ENCODE results near the gene IMMP2L. TPM values are rescaled to one million over a fixed set of nuclear protein-coding genes. Genes with fewer than 3 reads are reported as not detected.

Gene IMMP2L
- total RNA-seq, 2 donors from 2014 or later, result 13.1 to 22.7 TPM

GRCh38 chr7:111498391-111499007 lies 63.8 kb downstream of the IMMP2L start:
- DNase-seq (ENCODE audit: low spot score) (no peak), ATAC-seq (ENCODE audit: insufficient number of reproducible peaks, low FRiP score, low read depth) (no peak)
- no peak overlapping the region for H3K4me3 ChIP-seq
- H3K4me1 ChIP-seq (ENCODE audit: control insufficient read depth in 1 of 2, low read depth in 2 of 2), result no peaks in the 10 kb centered on the region
- TF ChIP-seq, protein P1, sequence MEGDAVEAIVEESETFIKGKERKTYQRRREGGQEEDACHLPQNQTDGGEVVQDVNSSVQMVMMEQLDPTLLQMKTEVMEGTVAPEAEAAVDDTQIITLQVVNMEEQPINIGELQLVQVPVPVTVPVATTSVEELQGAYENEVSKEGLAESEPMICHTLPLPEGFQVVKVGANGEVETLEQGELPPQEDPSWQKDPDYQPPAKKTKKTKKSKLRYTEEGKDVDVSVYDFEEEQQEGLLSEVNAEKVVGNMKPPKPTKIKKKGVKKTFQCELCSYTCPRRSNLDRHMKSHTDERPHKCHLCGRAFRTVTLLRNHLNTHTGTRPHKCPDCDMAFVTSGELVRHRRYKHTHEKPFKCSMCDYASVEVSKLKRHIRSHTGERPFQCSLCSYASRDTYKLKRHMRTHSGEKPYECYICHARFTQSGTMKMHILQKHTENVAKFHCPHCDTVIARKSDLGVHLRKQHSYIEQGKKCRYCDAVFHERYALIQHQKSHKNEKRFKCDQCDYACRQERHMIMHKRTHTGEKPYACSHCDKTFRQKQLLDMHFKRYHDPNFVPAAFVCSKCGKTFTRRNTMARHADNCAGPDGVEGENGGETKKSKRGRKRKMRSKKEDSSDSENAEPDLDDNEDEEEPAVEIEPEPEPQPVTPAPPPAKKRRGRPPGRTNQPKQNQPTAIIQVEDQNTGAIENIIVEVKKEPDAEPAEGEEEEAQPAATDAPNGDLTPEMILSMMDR (IDR thresholded peaks at IDR 0.05), result no peak
- no peak overlapping the region for H3K27ac ChIP-seq
- no peaks in the 10 kb centered on the region for H3K27me3 ChIP-seq (replicated peaks; ENCODE audit: insufficient read depth)
- no peaks in the 10 kb centered on the region for H3K36me3 ChIP-seq
- peaks cover 4% of the 10 kb centered on the region for H3K9me3 ChIP-seq

GRCh38 chr7:111495173-111495810 lies 67.0 kb downstream of the IMMP2L start:
- H3K4me1 ChIP-seq (ENCODE audit: control insufficient read depth in 1 of 2, low read depth in 2 of 2), result no peaks in the 10 kb centered on the region
- no peaks in the 10 kb centered on the region for H3K27me3 ChIP-seq (replicated peaks; ENCODE audit: insufficient read depth)
- TF ChIP-seq, protein P1 (IDR thresholded peaks at IDR 0.05), result no peak
- no peak overlapping the region for H3K27ac ChIP-seq
- no peak overlapping the region for H3K4me3 ChIP-seq
- H3K9me3 ChIP-seq, result no peaks in the 10 kb centered on the region
- ATAC-seq (ENCODE audit: insufficient number of reproducible peaks, low FRiP score, low read depth), result no peak
- H3K36me3 ChIP-seq, result no peaks in the 10 kb centered on the region
- DNase-seq (ENCODE audit: low spot score), result no peak

DNA sequence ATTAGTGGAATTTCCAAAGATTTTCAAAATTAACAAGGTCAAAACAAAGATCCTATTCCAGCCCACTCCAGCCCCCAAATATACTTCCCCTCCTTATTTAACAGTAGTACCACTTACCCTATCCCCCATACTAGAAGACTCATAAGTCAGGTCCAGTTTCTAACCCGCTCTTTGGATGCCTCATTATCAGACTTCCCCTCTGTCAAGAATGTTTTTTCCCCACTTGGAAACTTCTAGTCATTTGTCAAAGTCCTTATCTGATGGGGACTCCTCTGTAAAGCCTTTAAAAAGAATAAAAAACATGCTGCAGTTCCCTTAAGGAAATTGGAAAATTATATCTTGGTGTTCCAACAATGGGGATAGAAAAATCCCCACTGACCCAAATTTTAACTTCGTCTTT lies 70.1 kb downstream of the IMMP2L start:
- H3K27me3 ChIP-seq (replicated peaks; ENCODE audit: insufficient read depth), result no peaks in the 10 kb centered on the region
- DNase-seq (ENCODE audit: low spot score) (no peak), ATAC-seq (ENCODE audit: insufficient number of reproducible peaks, low FRiP score, low read depth) (no peak)
- H3K4me1 ChIP-seq (ENCODE audit: control insufficient read depth in 1 of 2, low read depth in 2 of 2), result no peaks in the 10 kb centered on the region
- no peaks in the 10 kb centered on the region for H3K36me3 ChIP-seq
- no peak overlapping the region for H3K4me3 ChIP-seq
- TF ChIP-seq, protein P1 (IDR thresholded peaks at IDR 0.05), result no peak
- H3K9me3 ChIP-seq, result no peaks in the 10 kb centered on the region
- H3K27ac ChIP-seq, result no peak overlapping the region

DNA sequence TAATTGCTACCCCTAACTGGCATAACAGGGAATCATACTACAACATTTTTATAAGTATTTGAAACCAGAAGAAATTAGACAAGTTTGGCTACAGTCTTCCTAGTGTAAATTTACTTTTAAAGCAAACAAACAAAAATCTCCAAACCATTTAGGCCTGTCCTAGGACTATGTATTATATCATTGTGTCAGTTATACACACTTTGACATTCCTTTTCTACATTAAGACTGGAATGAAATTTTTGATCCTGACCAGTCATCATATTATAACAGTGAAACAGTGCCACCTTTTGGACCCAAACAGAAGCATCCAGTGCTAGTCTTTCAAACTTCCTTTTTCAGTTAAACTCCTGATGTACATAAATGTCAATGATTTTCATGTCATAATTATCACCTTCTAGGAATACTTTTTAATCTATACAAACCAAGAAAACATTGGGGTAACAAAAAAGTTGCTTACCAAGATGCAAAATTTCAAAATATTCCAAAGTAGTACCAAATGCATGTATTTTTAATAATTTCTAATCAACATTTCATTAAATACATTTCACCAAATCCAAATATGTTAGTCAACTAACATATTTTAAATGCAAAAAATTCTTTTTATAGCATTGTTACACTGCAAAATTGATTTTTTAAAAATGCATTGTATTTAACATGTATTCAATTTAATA lies 75.7 kb downstream of the IMMP2L start:
- TF ChIP-seq, protein P1 (IDR thresholded peaks at IDR 0.05), result peak; percentile 61

GRCh38 chr7:111485701-111486380 lies 76.5 kb downstream of the IMMP2L start:
- no peaks in the 10 kb centered on the region for H3K9me3 ChIP-seq
- no peak for DNase-seq (ENCODE audit: low spot score)

More for the DNA sequence above, 75.7 kb downstream of the IMMP2L start:
- ATAC-seq (ENCODE audit: insufficient number of reproducible peaks, low FRiP score, low read depth), result peak; percentile 73
- H3K27me3 ChIP-seq (replicated peaks; ENCODE audit: insufficient read depth), result no peaks in the 10 kb centered on the region
- no peaks in the 10 kb centered on the region for H3K9me3 ChIP-seq
- H3K4me3 ChIP-seq, result no peak overlapping the region
- no peaks in the 10 kb centered on the region for H3K36me3 ChIP-seq
- DNase-seq (ENCODE audit: low spot score), result no peak
- no peaks in the 10 kb centered on the region for H3K4me1 ChIP-seq (ENCODE audit: control insufficient read depth in 1 of 2, low read depth in 2 of 2)
- H3K27ac ChIP-seq, result no peak overlapping the region

More at GRCh38 chr7:111485701-111486380, 76.5 kb downstream of the IMMP2L start:
- Histone ChIP-seq H3K4me3 (no peak overlapping the region), H3K27me3 (replicated peaks; ENCODE audit: insufficient read depth) (no peaks in the 10 kb centered on the region), H3K4me1 (ENCODE audit: control insufficient read depth in 1 of 2, low read depth in 2 of 2) (no peaks in the 10 kb centered on the region), H3K27ac (no peak overlapping the region), H3K36me3 (no peaks in the 10 kb centered on the region)
- TF ChIP-seq, protein P1 (IDR thresholded peaks at IDR 0.05), result no peak
- no peak for ATAC-seq (ENCODE audit: insufficient number of reproducible peaks, low FRiP score, low read depth)

All from thoracic aorta (tissue), 2 donors.